Mesenchymal stem cell (in vitro differentiated cells and primary cell): Measurements from ENCODE around the gene DYNC2LI1.

Source experiments
- DNase-seq: peaks from one replicate; pipeline ENCODE4 v3.0.0-alpha.2; 2013
- H2AFZ ChIP-seq: one replicate; pipeline ENCODE4 v1.6.1; 2013; ENCODE audit warnings: low read depth, mild to moderate bottlenecking, control low read depth, inconsistent platforms, low read length, moderate library complexity
- H2AK5ac ChIP-seq: 2 replicates; pipeline ENCODE4 v1.6.1; 2013; ENCODE audit warnings: low read length, moderate library complexity, mild to moderate bottlenecking, inconsistent platforms; ENCODE audit not compliant: severe bottlenecking
- H2BK120ac ChIP-seq: one replicate; pipeline ENCODE4 v1.6.1; 2013; ENCODE audit warnings: low read depth, mild to moderate bottlenecking, inconsistent platforms, low read length, moderate library complexity
- H2BK12ac ChIP-seq, 2 experiments: one replicate each; pipeline ENCODE4 v1.6.1; 2013; ENCODE audit warnings: inconsistent platforms in 2 of 2, low read length in 2 of 2, mild to moderate bottlenecking in 2 of 2, moderate library complexity in 2 of 2, control low read depth in 1 of 2
- H2BK15ac ChIP-seq: one replicate; pipeline ENCODE4 v1.6.1; 2013; ENCODE audit warnings: mild to moderate bottlenecking, low read depth, inconsistent platforms; ENCODE audit not compliant: poor library complexity, severe bottlenecking
- H2BK5ac ChIP-seq: 2 replicates; pipeline ENCODE4 v1.6.1; 2013; ENCODE audit warnings: low read depth, mild to moderate bottlenecking, low read length, control low read depth, inconsistent platforms; ENCODE audit not compliant: poor library complexity, severe bottlenecking
- H3K14ac ChIP-seq, 2 experiments: one replicate each; pipeline ENCODE4 v1.6.1; 2013; ENCODE audit warnings: inconsistent platforms in 2 of 2, low read length in 2 of 2, control low read depth in 1 of 2, mild to moderate bottlenecking in 1 of 2, moderate library complexity in 1 of 2
- H3K18ac ChIP-seq, 2 experiments: one replicate each; pipeline ENCODE4 v1.6.1; 2013; ENCODE audit warnings: inconsistent platforms in 2 of 2, low read length in 2 of 2, control low read depth in 1 of 2, low read depth in 1 of 2, mild to moderate bottlenecking in 1 of 2
- H3K23ac ChIP-seq, 2 experiments: one replicate each; pipeline ENCODE4 v1.6.1; 2013; ENCODE audit warnings: inconsistent platforms in 2 of 2, low read length in 2 of 2, mild to moderate bottlenecking in 2 of 2, moderate library complexity in 2 of 2, control low read depth in 1 of 2
- H3K27ac ChIP-seq: 2 replicates; pipeline ENCODE4 v1.5.1; 2013; ENCODE audit warnings: mild to moderate bottlenecking, moderate library complexity, low read length, control low read depth, inconsistent platforms; ENCODE audit not compliant: poor library complexity, severe bottlenecking
- H3K27me3 ChIP-seq, 2 experiments: 2 replicates each; pipeline versions ENCODE4 v1.6.1 to v1.7.0; 2013; ENCODE audit warnings: low read length in 2 of 2, mild to moderate bottlenecking in 2 of 2, moderate library complexity in 2 of 2, control low read depth in 1 of 2, inconsistent platforms in 1 of 2; ENCODE audit not compliant: control insufficient read depth in 1 of 2, insufficient read depth in 1 of 2
- H3K36me3 ChIP-seq, 2 experiments: 2 replicates each; pipeline versions ENCODE4 v1.6.1 to v1.7.0; 2013; ENCODE audit warnings: low read length in 2 of 2, control low read depth in 1 of 2, inconsistent platforms in 1 of 2, low read depth in 1 of 2, mild to moderate bottlenecking in 1 of 2; ENCODE audit not compliant: insufficient read depth in 2 of 2, control insufficient read depth in 1 of 2
- H3K4ac ChIP-seq, 2 experiments: one replicate each; pipeline ENCODE4 v1.6.1; 2013; ENCODE audit warnings: inconsistent platforms in 2 of 2, low read length in 2 of 2, mild to moderate bottlenecking in 2 of 2, moderate library complexity in 2 of 2, control low read depth in 1 of 2, low read depth in 1 of 2
- H3K4me1 ChIP-seq: 2 replicates; pipeline ENCODE4 v1.6.1; 2013; ENCODE audit warnings: low read depth, low read length, control low read depth; ENCODE audit not compliant: control insufficient read depth, insufficient read depth
- H3K4me2 ChIP-seq: 2 replicates; pipeline ENCODE4 v1.6.1; 2013; ENCODE audit warnings: low read length, mild to moderate bottlenecking, inconsistent platforms; ENCODE audit not compliant: poor library complexity, severe bottlenecking
- H3K4me3 ChIP-seq, 2 experiments: 2 replicates each; pipeline versions ENCODE4 v1.5.1 to v1.7.0; 2013; ENCODE audit warnings: low read length in 2 of 2, mild to moderate bottlenecking in 2 of 2, control low read depth in 1 of 2, low read depth in 1 of 2; ENCODE audit not compliant: insufficient read depth in 1 of 2
- H3K79me1 ChIP-seq: replicated peaks from 2 replicates; pipeline ENCODE4 v1.6.1; 2013; ENCODE audit warnings: mild to moderate bottlenecking, control low read depth, low read length, inconsistent platforms; ENCODE audit not compliant: poor library complexity, severe bottlenecking
- H3K9ac ChIP-seq: 2 replicates; pipeline ENCODE4 v1.7.0; 2013; ENCODE audit warnings: mild to moderate bottlenecking, low read length, moderate library complexity
- H3K9me3 ChIP-seq: 2 replicates; pipeline ENCODE4 v1.7.0; 2013; ENCODE audit warnings: mild to moderate bottlenecking, low read length; ENCODE audit not compliant: control insufficient read depth
- H4K8ac ChIP-seq: one replicate; pipeline ENCODE4 v1.6.1; 2013; ENCODE audit warnings: inconsistent platforms, mild to moderate bottlenecking, low read length, moderate library complexity
- H4K91ac ChIP-seq: one replicate; pipeline ENCODE4 v1.6.1; 2013; ENCODE audit warnings: mild to moderate bottlenecking, low read length, inconsistent platforms
- WGBS: methylation state at CpG from one replicate; pipeline ENCODE4 v1.1.7; 2013; ENCODE audit warnings: mixed read lengths; 5-methylcytosine and 5-hydroxymethylcytosine counted together

DYNC2LI1 gene

DNA sequence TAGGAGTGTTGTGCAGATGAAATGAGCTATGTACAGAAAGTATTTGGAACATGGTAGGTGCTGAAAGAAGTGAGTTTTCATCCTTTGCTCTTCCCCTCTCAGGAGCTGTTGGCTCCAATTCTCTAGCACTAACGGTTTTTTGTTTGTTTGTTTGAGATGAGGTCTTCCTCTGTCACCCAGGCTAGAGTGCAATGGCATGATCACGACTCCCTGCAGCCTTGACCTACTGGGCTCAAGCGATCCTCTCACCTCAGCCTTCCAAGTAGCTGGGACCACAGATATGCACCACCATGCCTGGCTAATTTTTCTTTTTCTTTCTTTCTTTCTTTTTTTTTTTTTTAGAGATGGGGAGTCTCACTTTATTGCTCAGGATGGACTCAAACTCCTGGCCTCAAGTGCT is 52.0 kb downstream of the DYNC2LI1 start:
- Histone ChIP-seq H2BK5ac (no peak overlapping the region), H3K9me3 (no peaks in the 10 kb centered on the region), H4K91ac (no peak overlapping the region), H3K18ac (no peak overlapping the region), H3K79me1 (no peaks in the 10 kb centered on the region), H3K4me3 (no peak overlapping the region), H3K27ac (no peak overlapping the region), H3K9ac (no peak overlapping the region), H3K4me2 (no peak overlapping the region), H3K23ac (no peak overlapping the region), H2BK120ac (no peak overlapping the region), H2BK12ac (no peak overlapping the region), H3K4ac (no peak overlapping the region), H2AFZ (no peak overlapping the region), H3K27me3 (peaks cover 6 to 53% of the 10 kb centered on the region in 2 experiments), H3K14ac (no peak overlapping the region), H2BK15ac (no peak overlapping the region), H2AK5ac (no peak overlapping the region), H3K36me3 (no peaks in the 10 kb centered on the region), H3K4me1 (no peaks in the 10 kb centered on the region), H4K8ac (no peak overlapping the region)
- WGBS = 83% methylated on average over 2 of the region's 3 CpGs
- DNase-seq = no peak

DNA sequence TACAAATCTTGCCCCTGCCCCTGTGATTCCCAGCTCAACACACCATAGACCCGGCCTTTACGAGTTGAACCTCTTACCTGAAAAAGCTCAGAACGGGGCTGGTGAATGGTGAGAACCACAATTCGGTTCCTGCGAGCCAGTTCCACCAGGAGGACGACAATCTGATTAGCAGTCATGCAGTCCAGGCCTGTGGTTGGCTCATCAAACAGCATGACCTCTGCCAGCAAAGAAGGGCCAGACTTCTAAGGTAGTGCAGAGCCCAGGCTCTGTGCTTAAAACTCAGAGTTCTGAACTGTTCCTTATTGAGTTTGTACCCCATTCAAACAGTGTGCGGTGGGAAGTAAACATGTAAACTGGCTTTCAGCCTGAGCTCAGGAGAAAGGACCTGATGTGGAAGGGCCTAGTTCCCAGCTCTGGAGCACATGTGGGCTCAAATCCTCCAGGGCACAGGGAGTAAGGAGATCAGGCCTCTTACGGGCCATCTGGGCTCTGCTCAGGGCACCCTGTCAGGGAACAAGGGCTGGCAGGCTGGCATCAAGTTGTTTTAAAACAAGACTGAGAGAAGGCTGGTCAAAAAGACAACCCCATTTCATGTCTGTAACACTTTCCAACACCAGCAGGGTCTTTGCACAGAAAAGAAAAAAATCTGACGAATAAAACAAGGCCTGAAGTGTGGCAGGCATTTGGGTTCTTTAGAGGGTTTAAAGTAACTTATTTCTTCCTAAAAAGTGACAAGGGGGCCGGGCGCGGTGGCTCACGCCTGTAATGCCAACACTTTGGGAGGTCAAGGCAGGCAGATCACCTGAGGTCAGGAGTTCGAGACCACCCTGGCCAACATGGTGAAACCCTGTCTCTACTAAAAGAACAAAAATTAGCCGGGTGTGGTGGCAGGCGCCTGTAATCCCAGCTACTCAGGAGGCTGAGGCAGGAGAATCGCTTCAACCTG is 52.7 kb downstream of the DYNC2LI1 start:
- Histone ChIP-seq H2AFZ (no peak overlapping the region), H3K9ac (no peak overlapping the region), H3K27me3 (peaks cover 6 to 56% of the 10 kb centered on the region in 2 experiments), H3K36me3 (no peaks in the 10 kb centered on the region), H2AK5ac (no peak overlapping the region), H2BK120ac (no peak overlapping the region), H3K79me1 (no peaks in the 10 kb centered on the region), H4K8ac (no peak overlapping the region), H2BK15ac (no peak overlapping the region), H3K9me3 (no peaks in the 10 kb centered on the region), H4K91ac (no peak overlapping the region), H2BK5ac (no peak overlapping the region), H3K23ac (no peak overlapping the region), H3K4ac (no peak overlapping the region), H3K14ac (no peak overlapping the region), H3K18ac (no peak overlapping the region), H3K4me1 (no peaks in the 10 kb centered on the region), H3K27ac (no peak overlapping the region), H2BK12ac (no peak overlapping the region), H3K4me3 (no peak overlapping the region), H3K4me2 (no peak overlapping the region)
- no peak for DNase-seq
- WGBS = 94% methylated on average over 17 of the region's 17 CpGs

DNA sequence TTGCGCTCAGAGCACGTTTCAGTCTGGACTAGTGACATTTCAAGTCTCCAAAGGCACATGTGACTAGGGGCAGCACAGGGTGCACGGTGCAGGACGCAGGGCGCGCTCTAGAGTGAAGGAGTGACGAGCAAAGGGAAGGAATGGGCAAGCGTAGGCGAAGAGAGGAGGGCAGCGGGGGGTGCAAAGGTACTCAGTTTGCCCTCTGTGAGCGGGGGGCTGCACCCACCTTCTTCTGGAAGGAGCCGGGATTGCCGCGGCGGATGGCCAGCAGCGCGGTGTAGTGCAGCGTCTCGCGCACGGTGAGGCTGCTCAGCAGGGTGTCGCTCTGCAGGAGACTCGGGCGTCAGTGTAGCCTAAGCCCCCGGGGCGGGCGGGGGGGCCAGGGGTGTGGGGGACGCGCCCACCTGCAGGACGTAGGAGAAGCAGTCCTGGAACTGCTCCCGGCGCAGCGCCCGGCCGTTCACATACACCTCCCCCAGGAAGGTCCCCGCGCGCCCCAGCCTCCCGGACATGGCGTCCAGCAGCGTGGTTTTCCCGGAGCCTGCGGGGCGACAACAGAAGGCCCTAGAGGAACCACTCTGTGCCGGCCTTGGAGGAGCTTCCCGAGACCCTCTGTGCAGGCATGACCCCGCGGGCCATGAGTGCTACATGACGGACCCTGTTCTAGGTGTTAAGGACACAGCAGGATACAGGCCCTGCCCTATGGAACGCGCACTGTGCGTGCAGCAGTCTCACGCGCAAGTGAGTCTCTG is 57.9 kb downstream of the DYNC2LI1 start:
- no peak for DNase-seq
- Histone ChIP-seq H3K18ac (no peak overlapping the region), H3K27ac (no peak overlapping the region), H4K91ac (no peak overlapping the region), H3K9ac (no peak overlapping the region), H3K4me2 (no peak overlapping the region), H2AFZ (no peak overlapping the region), H3K14ac (peak overlapping the region in 1 of 2 experiments; percentile 29), H3K4me1 (no peaks in the 10 kb centered on the region), H3K27me3 (peaks cover 0 to 45% of the 10 kb centered on the region in 2 experiments), H2BK5ac (no peak overlapping the region), H3K79me1 (no peaks in the 10 kb centered on the region), H3K36me3 (no peaks in the 10 kb centered on the region), H4K8ac (no peak overlapping the region), H3K23ac (no peak overlapping the region), H2BK12ac (no peak overlapping the region), H2AK5ac (no peak overlapping the region), H2BK15ac (no peak overlapping the region), H3K4ac (no peak overlapping the region), H2BK120ac (no peak overlapping the region), H3K9me3 (no peaks in the 10 kb centered on the region), H3K4me3 (peak overlapping the region in 1 of 2 experiments; percentile 60)
- 94% methylated on average over 54 of the region's 54 CpGs for WGBS

DNA sequence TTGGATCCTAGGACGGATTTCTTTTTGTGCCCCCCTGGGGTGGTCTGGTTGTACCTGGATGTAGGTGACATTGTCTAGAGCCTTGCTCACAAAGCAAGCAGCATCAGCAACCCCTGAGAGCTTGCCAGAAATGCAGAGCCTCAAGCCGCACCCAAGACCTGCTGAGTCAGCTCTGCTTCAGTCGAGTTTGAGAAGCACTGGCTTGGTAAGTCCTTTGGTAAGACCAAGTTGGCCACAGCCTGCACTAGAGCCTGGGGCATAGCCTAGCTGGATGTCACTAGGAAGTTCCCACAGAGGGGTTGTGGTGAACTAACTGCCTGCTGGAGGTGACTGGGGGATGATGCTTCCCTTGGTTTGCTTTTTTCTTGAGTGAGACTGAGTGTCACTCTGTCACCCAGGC is 58.6 kb downstream of the DYNC2LI1 start:
- no peak overlapping the region for H3K9ac ChIP-seq
- H3K4me1 ChIP-seq = no peaks in the 10 kb centered on the region
- no peak overlapping the region for H3K18ac ChIP-seq
- H3K36me3 ChIP-seq = no peaks in the 10 kb centered on the region
- no peak overlapping the region for H2BK12ac ChIP-seq
- H2BK15ac ChIP-seq = no peak overlapping the region
- no peak overlapping the region for H2AK5ac ChIP-seq
- 78% methylated on average over 3 of the region's 3 CpGs for WGBS
- H3K14ac ChIP-seq = no peak overlapping the region
- H2BK5ac ChIP-seq = no peak overlapping the region
- H3K4me3 ChIP-seq = no peak overlapping the region
- H3K4ac ChIP-seq = no peak overlapping the region
- H2BK120ac ChIP-seq = no peak overlapping the region
- peaks cover 0 to 49% of the 10 kb centered on the region in 2 experiments for H3K27me3 ChIP-seq
- DNase-seq = no peak
- H4K8ac ChIP-seq = no peak overlapping the region
- no peaks in the 10 kb centered on the region for H3K9me3 ChIP-seq
- H4K91ac ChIP-seq = no peak overlapping the region
- H3K79me1 ChIP-seq = no peaks in the 10 kb centered on the region
- no peak overlapping the region for H2AFZ ChIP-seq
- H3K4me2 ChIP-seq = no peak overlapping the region
- H3K27ac ChIP-seq = no peak overlapping the region
- H3K23ac ChIP-seq = no peak overlapping the region
